ENCODE data around the gene LZTR1. TPM values are rescaled to one million over a fixed set of nuclear protein-coding genes. Genes with fewer than 3 reads are reported as not detected.
A peak's percentile ranks its signal among the peaks of the same experiment; 100 is the strongest.

LZTR1 gene
- total and polyA plus RNA-seq, 2 of the 8 experiments (the other 6 are each of a cell fraction or from before 2014, with no cell fraction given): 22.3 to 31.0 TPM

GRCh38 chr22:21045585-21046294 lies 63.6 kb downstream of the LZTR1 start, which contains the start of gene LRRC74B:
LRRC74B (plus strand) TSS chr22:21045946; CDS start chr22:21045987, 41 bp downstream.
- H4K20me1 ChIP-seq (replicated peaks in 1 of 2; ENCODE audit: control insufficient read depth in 1 of 2, insufficient read depth in 2 of 2, low read length in 2 of 2): no peaks in the 10 kb centered on the region
- H2BK12ac ChIP-seq (ENCODE audit: low read depth, low read length): no peak within 1 kb of the TSS
- H2BK15ac ChIP-seq (ENCODE audit: low read length): no peak within 1 kb of the TSS
- no peaks in the 10 kb centered on the region for H3K79me2 ChIP-seq (ENCODE audit: control insufficient read depth in 1 of 2, insufficient read depth in 2 of 2, low read length in 2 of 2)
- peak; percentile 74 to 97 for DNase-seq (ENCODE audit: low read depth in 1 of 2, low spot score in 2 of 2)
- H3K27ac ChIP-seq (ENCODE audit: low read depth, low read length): no peak within 1 kb of the TSS
- no peak within 1 kb of the TSS for H3K4ac ChIP-seq (replicated peaks; ENCODE audit: insufficient read length, low read depth, low read length)
- H4K8ac ChIP-seq (ENCODE audit: extremely low read depth, insufficient read depth, low read length): no peak within 1 kb of the TSS; the same call in 1 of the 2 replicates
- H4K5ac ChIP-seq (ENCODE audit: insufficient read length, low read depth, low read length): no peak within 1 kb of the TSS
- no peak for FAIRE-seq
- H3K14ac ChIP-seq (ENCODE audit: insufficient read length): no peak within 1 kb of the TSS
- H3K18ac ChIP-seq (ENCODE audit: extremely low read depth, low read length): no peak within 1 kb of the TSS
- H2AK5ac ChIP-seq (ENCODE audit: low read depth, low read length): no peak within 1 kb of the TSS
- no peaks in the 10 kb centered on the region for H3K36me3 ChIP-seq (ENCODE audit: control insufficient read depth in 2 of 4, insufficient read depth in 4 of 4, low read length in 3 of 4)
- no peak within 1 kb of the TSS for H4K91ac ChIP-seq (replicated peaks; ENCODE audit: insufficient read length, low read length)
- no peak within 1 kb of the TSS for H3K23ac ChIP-seq (ENCODE audit: insufficient read length)
- ChIA-PET CTCF (ENCODE audit: partially characterized antibody) (interaction anchor here (0.5 to 3.9 kb wide), 10 partner anchors 9 to 160 kb away, joined by 3 to 18 read pairs (median 3); partner anchors contain the start of gene SLC7A4), POLR2A (ENCODE audit: partially characterized antibody) (interaction anchor here (1.0 to 1.1 kb wide), 2 partner anchors 18 to 78 kb away, joined by 4 to 5 read pairs; partner anchors contain the start of gene AIFM3)
- H3K4me2 ChIP-seq (ENCODE audit: insufficient read depth in 1 of 2, low read depth in 2 of 2, low read length in 2 of 2): peak within 1 kb of the TSS; percentile 79 to 92
- peak within 1 kb of the TSS in 2 of 4 experiments; percentile 46 to 54; a peak in 2 of 7 replicates for H3K9ac ChIP-seq (replicated peaks in 1 of 4; ENCODE audit: extremely low read depth in 1 of 4, low read depth in 3 of 4, low read length in 3 of 4)
- H2BK20ac ChIP-seq (ENCODE audit: low read length): no peak within 1 kb of the TSS
- H3K23me2 ChIP-seq (ENCODE audit: low read depth, low read length): peaks cover 6% of the 10 kb centered on the region; the same call in 1 of the 2 replicates
- no peak within 1 kb of the TSS for H2BK5ac ChIP-seq (ENCODE audit: low read depth, low read length)
- no peak within 1 kb of the TSS for H2BK120ac ChIP-seq (replicated peaks; ENCODE audit: low read depth, low read length)
- H3K4me3 ChIP-seq (ENCODE audit: extremely low read depth in 1 of 4, insufficient read depth in 2 of 4, low read depth in 3 of 4, low read length in 4 of 4): peak within 1 kb of the TSS; percentile 48 to 71 (median 70)
- no peak within 1 kb of the TSS for H3K56ac ChIP-seq (replicated peaks; ENCODE audit: insufficient read length, low read depth, low read length)
- peaks cover 0 to 10% (median 0%) of the 10 kb centered on the region in 4 experiments; a peak in 2 of 7 replicates for H3K4me1 ChIP-seq (replicated peaks in 1 of 4; ENCODE audit: control insufficient read depth in 3 of 4, insufficient read depth in 4 of 4, low read length in 3 of 4)
- H3K9me3 ChIP-seq (ENCODE audit: insufficient read depth in 2 of 2, low read depth in 1 of 2, low read length in 1 of 2): no peaks in the 10 kb centered on the region
- WGBS, 2 experiments (ENCODE audit: extremely low coverage in 1 of 2, insufficient coverage in 1 of 2, insufficient read length in 1 of 2, insufficient replicate concordance in 2 of 2, low coverage in 1 of 2, low lambda C conversion rate in 2 of 2, missing lambda C conversion rate in 1 of 2): 2% methylated on average over 46 of the region's 47 CpGs; no CpG with 5 or more reads in 1 of the 2 experiments
- H3K79me1 ChIP-seq (ENCODE audit: low read depth, low read length): no peaks in the 10 kb centered on the region
- H2AFZ ChIP-seq (ENCODE audit: low read length): peak within 1 kb of the TSS; percentile 84; the same call in 1 of the 2 replicates
- peaks cover 0 to 7% (median 2%) of the 10 kb centered on the region in 4 experiments; a peak in 3 of 7 replicates for H3K27me3 ChIP-seq (replicated peaks in 1 of 4; ENCODE audit: control insufficient read depth in 3 of 4, extremely low read depth in 1 of 4, insufficient read depth in 3 of 4, low read length in 3 of 4)
- no peak for TF ChIP-seq NANOG (IDR thresholded peaks at IDR 0.05; ENCODE audit: insufficient read depth, low read depth, low read length, poor library complexity, severe bottlenecking)
- no peak for TF ChIP-seq YY1 (IDR thresholded peaks at IDR 0.05; ENCODE audit: low read depth, low read length)
- no peak for TF ChIP-seq HDAC2 (IDR thresholded peaks at IDR 0.05; ENCODE audit: borderline replicate concordance in 1 of 2, low read depth in 2 of 2, low read length in 2 of 2)
- TF ChIP-seq RBBP5 (IDR thresholded peaks at IDR 0.05; ENCODE audit: borderline replicate concordance, low read depth, low read length): no peak
- no peak for TF ChIP-seq SAP30 (IDR thresholded peaks at IDR 0.05; ENCODE audit: insufficient read depth, insufficient replicate concordance, low read length)
- no peak for TF ChIP-seq JUND (IDR thresholded peaks at IDR 0.05; ENCODE audit: low read length)
- no peak for TF ChIP-seq PHF8 (conservative IDR thresholded peaks at IDR 0.05; ENCODE audit: low read depth, low read length)
- no peak for TF ChIP-seq CBX5 (IDR thresholded peaks at IDR 0.05; ENCODE audit: low read depth, low read length)
- peak; percentile 91 for TF ChIP-seq CHD2 (IDR thresholded peaks at IDR 0.05; ENCODE audit: low read length)
- no peak for TF ChIP-seq TCF12 (IDR thresholded peaks at IDR 0.05; ENCODE audit: low read depth, low read length)
- no peak for TF ChIP-seq NRF1 (IDR thresholded peaks at IDR 0.05; ENCODE audit: low read depth, low read length)
